Endometrial microvascular endothelial cells (primary cell): ENCODE measurements around the gene HOXC6. TPM values are rescaled to one million over a fixed set of nuclear protein-coding genes. Genes with fewer than 3 reads are reported as not detected.

ENCODE experiments used
- in situ Hi-C: cut with HindIII; loops from 2 replicates; pipeline ENCODE4 v1.10.0; 2017; ENCODE audit warnings: low sequenced_read_pairs, low pct_unique_long_range_greater_than_20kb; ENCODE audit errors: inconsistent ontology term
- total RNA-seq: library from RNA; depleted of rRNA; stranded (reverse); fragments of >200 nt; gene quantifications from one replicate; pipeline ENCODE4 v1.2.3, GENCODE V29; 2015; ENCODE audit errors: inconsistent ontology term

Gene HOXC6
- total RNA-seq, 1 donor from 2014 or later, result not detected

DNA sequence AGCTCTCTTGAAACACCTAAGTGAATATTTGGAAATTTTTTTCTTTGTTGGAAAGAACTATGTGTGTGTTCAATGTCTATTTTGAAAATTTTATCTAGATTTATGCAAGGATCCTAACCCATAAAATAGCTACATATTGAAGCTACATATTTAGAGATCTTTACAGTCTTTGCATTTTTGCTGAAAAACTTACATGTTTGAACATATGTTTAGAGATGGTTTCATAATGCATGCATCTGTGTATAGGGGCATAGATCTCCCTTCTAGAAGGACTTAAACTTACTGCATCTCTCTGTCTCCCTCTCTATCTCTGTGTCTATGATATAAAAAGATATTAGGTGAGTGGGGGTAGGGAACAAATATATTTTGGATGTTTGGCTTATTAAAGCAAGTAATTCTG lies 17.2 kb downstream of the HOXC6 start:
- in situ Hi-C loops, result no loop called here

GRCh38 chr12:54045868-54046521 lies 17.8 kb downstream of the HOXC6 start:
- in situ Hi-C loops, result no loop called here

GRCh38 chr12:54046809-54047159 lies 18.5 kb downstream of the HOXC6 start:
- in situ Hi-C loops, result no loop called here

DNA sequence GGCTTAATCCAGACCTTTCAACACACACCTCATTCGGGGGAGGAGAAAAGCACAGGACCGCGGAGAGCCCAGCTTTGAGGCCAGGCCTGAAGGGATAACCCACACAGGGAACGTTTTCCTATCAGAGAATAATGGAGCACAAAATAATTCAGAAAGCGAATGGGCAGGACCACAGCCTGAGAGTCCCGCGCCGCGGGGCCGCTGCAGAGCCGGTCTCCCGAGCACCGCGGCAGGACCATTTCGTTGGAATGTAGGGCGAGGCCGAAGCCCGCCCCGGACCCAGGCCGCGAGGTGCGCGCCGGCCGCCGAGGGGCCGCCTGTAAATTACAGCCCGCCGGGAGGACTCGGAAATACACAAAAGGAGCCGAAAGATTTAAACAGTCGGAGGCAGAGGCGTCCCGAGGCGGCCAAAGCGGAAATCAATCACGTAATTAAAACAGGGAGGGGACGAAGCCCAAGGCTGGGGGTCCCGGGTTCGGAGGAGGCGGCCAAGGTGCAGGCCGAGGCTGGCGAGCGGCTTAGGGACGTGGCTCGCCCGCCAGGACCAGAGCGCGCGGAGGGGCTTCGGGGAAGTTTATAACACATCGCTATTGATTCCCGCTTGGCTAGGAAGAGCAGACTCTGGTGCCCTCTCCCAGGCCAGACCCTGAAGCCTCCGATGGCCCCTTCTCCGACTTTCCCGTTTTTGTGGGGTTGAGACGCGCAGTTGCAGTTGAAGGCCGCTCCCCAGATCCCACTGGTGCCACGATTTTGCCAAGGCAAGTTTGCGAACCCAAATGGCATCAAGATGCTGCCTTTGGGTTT lies 19.1 kb downstream of the HOXC6 start:
- in situ Hi-C loops, result no loop called here

DNA sequence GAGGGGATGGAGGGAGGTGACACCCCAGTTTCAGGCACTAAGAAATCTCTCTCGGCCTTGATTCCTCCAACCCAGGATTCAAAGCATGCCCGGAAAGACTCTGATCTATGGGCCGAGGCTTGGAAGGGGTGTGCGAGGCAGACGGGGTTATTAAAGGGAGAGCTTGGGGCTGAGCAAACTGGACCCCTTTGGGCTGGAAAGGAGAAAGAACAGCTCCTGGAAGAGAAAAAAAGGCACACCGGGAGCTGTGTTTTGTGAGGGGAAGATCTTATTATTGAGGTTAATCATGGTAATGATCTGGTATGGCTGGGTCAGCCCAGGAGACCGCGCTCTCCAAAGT lies 19.7 kb downstream of the HOXC6 start:
- in situ Hi-C loops, result no loop called here

DNA sequence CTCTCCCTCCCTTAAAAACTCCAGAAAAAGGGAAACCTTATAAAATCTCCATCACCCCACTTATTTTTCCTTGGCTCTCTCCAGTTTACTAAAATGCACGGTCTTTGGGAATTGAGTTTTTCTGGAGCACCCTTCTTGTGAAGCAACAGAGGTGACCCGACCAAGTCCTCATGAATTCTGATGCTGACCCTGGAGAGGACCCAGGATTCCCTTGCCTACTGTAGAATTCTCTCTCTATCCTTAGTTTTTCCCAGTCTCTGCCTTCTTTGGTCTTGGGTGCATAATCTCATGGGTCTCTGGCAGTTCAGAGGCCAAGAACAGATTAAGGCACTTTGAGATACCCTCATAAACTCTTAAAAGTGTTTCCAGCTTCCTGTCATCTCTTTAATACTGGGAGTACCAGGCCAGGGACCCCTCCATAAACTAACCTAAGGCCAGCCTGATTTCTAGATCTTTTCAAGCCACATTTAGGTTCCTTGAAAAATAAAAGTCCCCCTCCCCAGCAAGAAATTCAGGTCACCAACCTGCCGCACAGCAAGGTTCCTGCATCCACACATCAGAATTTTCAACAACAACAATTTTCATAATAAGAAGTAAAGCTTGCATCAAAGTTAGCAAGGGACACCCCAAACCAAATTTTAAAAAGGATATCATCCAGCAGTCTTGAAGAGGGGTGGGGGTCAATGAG lies 20.3 kb downstream of the HOXC6 start:
- in situ Hi-C loops, result no loop called here

DNA sequence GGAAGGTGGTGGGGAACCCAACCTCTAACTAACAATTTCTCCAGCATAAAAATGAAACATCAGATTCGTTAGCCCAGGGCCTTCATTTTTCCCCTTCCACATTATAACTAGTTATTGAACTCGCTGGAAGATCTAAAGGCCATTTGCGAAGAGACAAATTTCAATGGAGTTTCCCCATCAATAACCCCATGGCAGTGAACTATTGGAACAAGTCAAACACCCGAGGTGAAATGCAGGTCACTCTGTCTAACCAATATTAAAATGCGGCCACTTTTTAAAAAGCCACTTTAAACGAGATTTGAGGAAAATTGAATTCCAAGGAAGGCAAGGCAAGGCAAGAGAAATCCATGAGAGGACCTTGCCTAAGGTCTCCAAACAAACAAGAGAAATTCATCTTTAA lies 20.9 kb downstream of the HOXC6 start:
- in situ Hi-C loops, result no loop called here

DNA sequence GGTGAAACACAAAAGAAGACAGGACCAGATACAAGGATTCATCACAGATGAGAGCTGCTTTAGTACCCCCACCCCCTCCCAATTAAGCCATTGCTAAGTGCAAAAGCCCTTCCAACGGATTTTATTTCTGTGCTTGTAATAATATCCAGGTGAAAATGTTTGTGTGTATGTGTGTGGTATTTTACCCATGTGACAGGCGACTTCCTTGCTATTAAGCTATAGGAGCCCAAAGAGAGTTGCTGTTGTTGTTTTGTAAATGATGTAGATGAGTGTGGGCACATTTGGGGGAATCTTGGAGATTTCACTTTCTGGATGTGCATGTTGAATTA lies 22.2 kb downstream of the HOXC6 start:
- in situ Hi-C loops, result no loop called here

DNA sequence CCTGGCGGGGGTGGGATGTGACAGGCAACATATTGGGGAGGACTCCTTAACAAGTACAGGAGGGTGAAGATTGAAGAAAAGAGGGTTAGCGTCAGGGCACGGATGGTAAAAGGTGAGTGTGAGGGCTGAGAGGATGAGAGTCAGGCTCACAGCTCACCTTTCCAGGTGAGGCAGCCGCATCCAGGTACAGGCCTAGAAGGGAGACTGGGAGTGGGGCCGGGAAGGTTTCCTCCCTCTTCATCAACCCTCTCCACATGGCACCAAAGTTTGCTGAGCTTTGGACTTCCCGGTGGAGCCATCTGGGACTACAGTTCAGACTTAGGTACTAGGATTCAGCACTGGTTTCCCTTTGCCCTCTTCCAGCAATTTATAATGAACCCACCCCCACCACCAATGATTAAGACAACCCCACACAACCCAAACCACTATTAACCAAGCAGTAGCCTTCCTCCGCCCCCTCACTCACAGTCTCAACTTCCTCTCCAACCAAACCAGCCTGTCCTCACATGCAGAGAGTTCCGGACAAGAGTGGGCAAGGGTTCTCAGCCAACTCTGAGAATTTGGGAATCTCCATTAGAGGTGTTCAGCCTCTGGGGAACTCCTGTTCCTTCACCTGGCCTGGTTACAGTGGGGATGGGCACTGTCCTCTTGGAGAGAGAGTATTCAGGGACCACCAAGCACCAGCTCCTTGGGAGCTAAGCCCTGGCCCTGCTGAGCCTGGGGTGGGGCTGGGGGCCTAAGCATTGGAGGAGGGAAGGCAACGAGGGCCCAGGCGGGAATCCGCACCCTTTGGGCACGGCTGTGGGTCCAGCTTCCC lies 23.0 kb downstream of the HOXC6 start:
- in situ Hi-C loops, result no loop called here

DNA sequence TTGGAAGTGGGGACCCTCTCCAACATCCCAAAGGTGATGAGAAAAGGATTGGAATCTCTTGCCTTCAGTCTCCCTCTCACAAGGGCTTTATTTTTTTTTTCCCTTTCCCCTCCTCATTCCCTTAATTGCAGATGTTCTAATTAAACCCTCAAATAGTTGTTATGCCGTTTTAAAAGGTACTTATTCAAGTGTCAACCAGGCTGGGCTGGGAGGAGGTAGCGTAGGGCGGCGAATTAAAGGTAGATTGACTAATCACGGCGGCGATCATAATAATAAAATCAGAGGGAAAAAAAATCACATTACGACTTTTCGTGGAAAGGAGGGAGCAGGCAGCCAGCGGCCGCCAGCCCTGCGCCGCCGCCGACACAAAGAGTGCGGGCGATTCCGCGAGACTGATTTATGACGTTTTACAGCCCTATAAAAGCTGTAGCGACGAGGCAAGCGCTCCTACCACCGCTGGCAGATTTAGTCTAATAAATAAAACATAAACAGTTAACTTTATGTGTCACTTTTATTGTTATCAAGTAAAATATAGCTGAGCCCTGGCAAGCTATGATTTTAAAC lies 23.7 kb downstream of the HOXC6 start:
- in situ Hi-C loops, result no loop called here

GRCh38 chr12:54052438-54053002 lies 24.3 kb downstream of the HOXC6 start:
- in situ Hi-C loops, result no loop called here

DNA sequence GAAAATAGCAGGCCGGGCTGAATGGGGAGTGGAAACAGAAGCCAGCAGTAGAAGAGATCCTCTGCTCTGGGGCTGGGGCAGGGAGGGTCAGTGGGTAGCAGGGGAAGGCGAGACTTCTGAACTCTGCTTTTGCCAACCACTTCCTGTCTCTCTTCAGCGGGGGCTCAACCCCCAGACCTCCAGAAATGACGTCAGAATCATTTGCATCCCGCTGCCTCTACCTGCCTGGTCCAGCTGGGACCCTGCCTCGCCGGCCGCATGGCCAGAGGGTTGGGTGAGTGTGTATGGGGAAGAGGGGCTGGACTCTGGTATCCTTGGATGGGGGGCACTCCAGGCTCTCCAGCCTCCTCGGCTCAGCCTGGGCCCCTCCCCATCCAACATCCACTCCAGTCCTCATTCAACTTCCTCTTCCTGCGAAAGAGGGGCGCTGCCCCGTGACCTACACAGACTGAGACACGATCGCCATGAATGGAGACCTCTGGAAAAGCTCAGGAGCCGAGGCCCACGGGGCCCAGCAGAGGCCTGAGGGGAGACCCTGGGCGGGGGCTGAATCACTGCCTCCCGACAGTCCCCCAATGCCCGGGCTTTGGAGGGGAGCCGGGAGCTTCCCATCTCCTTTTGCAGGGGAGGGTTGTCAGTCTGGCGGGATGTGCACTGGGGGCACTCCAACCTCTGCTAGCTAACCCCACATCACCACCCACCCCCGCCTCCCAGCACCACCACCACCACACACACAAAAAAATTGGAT lies 24.9 kb downstream of the HOXC6 start:
- in situ Hi-C loops, result no loop called here

DNA sequence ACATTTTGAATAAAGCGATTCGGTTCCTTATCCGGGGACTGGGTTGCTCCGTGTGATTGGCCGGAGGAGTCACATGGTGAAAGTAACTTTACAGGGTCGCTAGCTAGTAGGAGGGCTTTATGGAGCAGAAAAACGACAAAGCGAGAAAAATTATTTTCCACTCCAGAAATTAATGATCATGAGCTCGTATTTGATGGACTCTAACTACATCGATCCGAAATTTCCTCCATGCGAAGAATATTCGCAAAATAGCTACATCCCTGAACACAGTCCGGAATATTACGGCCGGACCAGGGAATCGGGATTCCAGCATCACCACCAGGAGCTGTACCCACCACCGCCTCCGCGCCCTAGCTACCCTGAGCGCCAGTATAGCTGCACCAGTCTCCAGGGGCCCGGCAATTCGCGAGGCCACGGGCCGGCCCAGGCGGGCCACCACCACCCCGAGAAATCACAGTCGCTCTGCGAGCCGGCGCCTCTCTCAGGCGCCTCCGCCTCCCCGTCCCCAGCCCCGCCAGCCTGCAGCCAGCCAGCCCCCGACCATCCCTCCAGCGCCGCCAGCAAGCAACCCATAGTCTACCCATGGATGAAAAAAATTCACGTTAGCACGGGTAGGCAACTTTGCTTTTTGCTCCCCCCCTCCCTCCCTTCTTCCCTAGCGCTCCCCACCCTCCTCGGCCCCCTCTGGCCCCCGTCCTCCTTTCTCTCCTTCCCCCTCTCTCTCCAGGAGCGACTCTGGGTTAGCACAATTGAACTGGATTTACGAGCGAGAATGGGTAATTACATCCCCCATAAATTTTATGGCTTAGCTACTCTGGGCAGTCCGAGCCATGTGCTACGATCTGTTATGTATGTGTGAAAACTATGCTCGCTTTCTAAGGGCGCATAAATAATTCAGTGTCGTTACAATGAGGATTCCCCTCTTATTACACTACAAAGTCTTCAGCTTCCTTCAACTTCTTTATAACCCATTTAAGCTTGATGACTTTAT lies 25.8 kb downstream of the HOXC6 start, which contains the start of gene HOXC4:
Gene HOXC4, plus strand, starts transcription at position 85 of the 991 bp plus-strand sequence. Its CDS starts 88 bp downstream, at position 173.
- in situ Hi-C loops, result no loop called here

GRCh38 chr12:54054742-54055194 lies 26.5 kb downstream of the HOXC6 start:
- in situ Hi-C loops, result no loop called here

- in situ Hi-C loops, result no loop called here
Observed at GRCh38 chr12:54055552-54055951, 27.3 kb downstream of the HOXC6 start.

DNA sequence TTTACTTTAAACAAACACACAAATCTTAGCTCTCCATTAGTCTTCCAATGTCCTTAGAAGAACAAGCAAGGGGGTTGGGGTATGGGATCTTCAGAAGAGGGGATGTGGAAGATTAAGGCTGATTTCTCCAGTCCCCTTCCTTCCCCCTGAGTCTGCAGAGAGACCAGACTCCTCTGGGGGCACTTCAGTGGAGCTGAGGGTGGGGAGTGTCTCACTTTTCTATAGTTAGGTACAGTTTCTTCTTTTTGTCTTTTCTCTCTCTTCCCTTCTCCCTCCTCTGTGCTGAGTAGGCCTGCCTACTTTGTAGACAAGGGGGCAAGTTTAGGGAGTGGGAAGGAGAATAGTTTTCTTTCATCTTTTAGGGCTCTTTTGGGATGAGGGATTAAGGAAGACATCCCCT lies 27.9 kb downstream of the HOXC6 start:
- in situ Hi-C loops, result no loop called here
